GM23338 (cell line): ENCODE results near the gene EGFR.

Experiments used
- CREB1 ChIP-seq: fragments of 250-450 bp; sonication (Bioruptor Pico); IDR thresholded peaks from 2 replicates; pipeline ENCODE4 v1.5.0; 2020; ENCODE audit warnings: low read depth, mild to moderate bottlenecking, moderate library complexity
- CTCF ChIP-seq, 2 experiments: fragments of 200-600 bp in 1 of 2; sonication (generic) in 1 of 2; conservative IDR thresholded peaks; 2 replicates each; pipeline versions ENCODE4 v1.5.1 to v1.6.1; 2016 to 2017; ENCODE audit warnings: antibody characterized with exemption in 2 of 2, low read depth in 2 of 2, mild to moderate bottlenecking in 2 of 2, moderate library complexity in 1 of 2
- EZH2 ChIP-seq: fragments of 200-600 bp; sonication (generic); IDR thresholded peaks from one replicate; pipeline ENCODE4 v1.8.0; 2017; ENCODE audit warnings: antibody characterized with exemption, mild to moderate bottlenecking, low read depth; ENCODE audit not compliant: unreplicated experiment
- EZH2phosphoT487 ChIP-seq: fragments of 200-600 bp; sonication (generic); IDR thresholded peaks from one replicate; pipeline ENCODE4 v1.8.1; 2018; ENCODE audit warnings: antibody characterized with exemption; ENCODE audit not compliant: unreplicated experiment
- JUNB ChIP-seq: IDR thresholded peaks from one replicate; pipeline ENCODE4 v1.6.1; 2016; ENCODE audit warnings: antibody characterized with exemption; ENCODE audit not compliant: unreplicated experiment
- POLR2AphosphoS5 ChIP-seq: IDR thresholded peaks from 2 replicates; pipeline ENCODE4 v1.6.1; 2016; ENCODE audit warnings: antibody characterized with exemption, low read depth
- STAT1 ChIP-seq: IDR thresholded peaks from one replicate; pipeline ENCODE4 v1.6.1; 2016; ENCODE audit warnings: antibody characterized with exemption; ENCODE audit not compliant: unreplicated experiment
- TF ChIP-seq, protein P1 (sequence below): IDR thresholded peaks from one replicate; pipeline ENCODE4 v1.6.1; 2018; ENCODE audit warnings: antibody characterized with exemption; ENCODE audit not compliant: unreplicated experiment

- TF ChIP-seq POLR2AphosphoS5 (no peak), CTCF (conservative IDR thresholded peaks at IDR 0.05; ENCODE audit: low read depth in 2 of 2) (peak; percentile 70 to 89), EZH2phosphoT487 (no peak), JUNB (no peak), STAT1 (no peak), EZH2 (no peak), CREB1 (CRISPR knock-in tag) (no peak)
- TF ChIP-seq, protein P1, sequence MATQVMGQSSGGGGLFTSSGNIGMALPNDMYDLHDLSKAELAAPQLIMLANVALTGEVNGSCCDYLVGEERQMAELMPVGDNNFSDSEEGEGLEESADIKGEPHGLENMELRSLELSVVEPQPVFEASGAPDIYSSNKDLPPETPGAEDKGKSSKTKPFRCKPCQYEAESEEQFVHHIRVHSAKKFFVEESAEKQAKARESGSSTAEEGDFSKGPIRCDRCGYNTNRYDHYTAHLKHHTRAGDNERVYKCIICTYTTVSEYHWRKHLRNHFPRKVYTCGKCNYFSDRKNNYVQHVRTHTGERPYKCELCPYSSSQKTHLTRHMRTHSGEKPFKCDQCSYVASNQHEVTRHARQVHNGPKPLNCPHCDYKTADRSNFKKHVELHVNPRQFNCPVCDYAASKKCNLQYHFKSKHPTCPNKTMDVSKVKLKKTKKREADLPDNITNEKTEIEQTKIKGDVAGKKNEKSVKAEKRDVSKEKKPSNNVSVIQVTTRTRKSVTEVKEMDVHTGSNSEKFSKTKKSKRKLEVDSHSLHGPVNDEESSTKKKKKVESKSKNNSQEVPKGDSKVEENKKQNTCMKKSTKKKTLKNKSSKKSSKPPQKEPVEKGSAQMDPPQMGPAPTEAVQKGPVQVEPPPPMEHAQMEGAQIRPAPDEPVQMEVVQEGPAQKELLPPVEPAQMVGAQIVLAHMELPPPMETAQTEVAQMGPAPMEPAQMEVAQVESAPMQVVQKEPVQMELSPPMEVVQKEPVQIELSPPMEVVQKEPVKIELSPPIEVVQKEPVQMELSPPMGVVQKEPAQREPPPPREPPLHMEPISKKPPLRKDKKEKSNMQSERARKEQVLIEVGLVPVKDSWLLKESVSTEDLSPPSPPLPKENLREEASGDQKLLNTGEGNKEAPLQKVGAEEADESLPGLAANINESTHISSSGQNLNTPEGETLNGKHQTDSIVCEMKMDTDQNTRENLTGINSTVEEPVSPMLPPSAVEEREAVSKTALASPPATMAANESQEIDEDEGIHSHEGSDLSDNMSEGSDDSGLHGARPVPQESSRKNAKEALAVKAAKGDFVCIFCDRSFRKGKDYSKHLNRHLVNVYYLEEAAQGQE: no peak
Observed at GRCh38 chr7:55255496-55256445, 237.0 kb downstream of the EGFR start.
